ENCODE results near the gene IZUMO4.

The IZUMO4 gene

DNA sequence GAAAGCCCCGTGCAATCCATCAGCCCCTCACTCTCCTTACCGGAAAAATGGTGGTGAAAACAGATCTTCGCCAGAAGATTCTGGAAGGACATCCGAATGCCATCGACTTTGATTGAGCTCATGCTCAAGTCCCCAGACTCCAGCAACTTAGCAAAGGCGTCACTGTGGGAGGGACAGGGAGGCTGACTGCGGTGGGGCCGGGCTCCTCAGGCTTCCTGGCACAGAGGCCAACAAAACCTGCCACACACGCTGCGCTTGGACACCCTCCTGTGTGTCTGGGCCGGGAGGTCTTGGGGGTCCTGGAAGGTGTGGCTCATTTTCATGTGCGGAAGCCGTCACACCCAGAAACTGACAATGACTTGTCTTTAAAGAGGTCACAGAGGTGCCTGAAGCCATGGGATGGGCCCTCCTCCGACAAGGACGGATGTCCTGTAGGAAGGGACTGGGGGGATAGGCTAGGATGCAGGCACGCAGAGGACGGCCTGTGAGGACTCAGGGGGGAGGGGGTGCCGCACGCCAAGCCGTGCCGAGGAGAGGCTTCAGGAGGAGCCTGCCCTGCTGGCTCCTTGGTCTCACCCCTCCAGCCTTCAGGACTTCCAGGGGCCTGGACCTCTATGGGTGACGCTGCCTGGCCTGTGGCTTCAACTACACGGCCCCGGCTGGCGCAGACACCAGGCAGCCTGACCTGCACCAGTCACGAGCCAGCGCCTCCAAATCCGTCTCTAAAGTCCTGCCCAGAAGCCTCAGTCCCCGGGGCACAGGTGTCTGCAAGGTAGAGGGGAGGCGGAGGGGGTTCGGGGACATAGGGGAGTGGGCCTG is 12.5 kb downstream of the IZUMO4 start:
- no peak for DNase-seq (ENCODE audit: low read depth)

DNA sequence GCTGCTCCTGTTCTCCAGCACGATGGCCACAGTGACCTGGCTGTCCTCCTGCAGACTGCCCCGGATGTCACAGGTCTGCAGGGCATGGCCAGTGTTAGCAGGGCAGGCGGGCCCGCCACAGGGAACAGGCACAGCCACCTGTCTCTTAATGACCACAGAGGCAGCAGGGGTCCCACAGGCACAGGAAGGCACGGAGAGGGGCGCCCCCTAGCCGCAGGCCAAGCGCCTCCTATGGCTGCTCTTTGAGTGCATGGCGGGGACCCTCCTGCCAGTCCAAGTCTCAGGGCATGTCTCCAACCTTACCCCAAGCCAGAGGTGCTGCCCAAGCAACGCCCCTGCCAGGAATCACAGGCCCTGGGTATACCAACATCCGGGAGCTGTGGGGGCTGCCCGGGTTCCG is 14.1 kb downstream of the IZUMO4 start:
- DNase-seq (ENCODE audit: low read depth), result no peak

DNA sequence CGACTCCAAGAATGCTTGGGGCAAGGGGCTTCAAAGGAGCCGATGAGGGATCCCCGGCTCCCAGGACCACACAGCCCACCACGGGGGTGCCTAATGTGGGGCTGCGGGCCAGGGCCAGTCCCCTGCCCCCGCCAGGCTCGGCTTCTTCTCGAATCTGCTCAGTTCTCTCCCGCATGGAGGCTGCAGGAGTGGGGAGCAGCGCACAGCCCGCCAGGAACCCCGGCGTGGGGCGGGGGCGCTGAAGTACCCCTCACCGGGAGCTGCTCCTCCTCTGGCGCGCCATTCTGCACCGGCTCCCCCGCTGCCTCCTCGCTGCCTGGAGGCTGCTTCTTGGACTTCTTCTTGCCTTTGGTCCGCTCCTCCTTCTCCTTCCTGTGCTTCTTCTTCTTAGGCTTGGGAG is 14.7 kb downstream of the IZUMO4 start:
- no peak for DNase-seq (ENCODE audit: low read depth)

DNA sequence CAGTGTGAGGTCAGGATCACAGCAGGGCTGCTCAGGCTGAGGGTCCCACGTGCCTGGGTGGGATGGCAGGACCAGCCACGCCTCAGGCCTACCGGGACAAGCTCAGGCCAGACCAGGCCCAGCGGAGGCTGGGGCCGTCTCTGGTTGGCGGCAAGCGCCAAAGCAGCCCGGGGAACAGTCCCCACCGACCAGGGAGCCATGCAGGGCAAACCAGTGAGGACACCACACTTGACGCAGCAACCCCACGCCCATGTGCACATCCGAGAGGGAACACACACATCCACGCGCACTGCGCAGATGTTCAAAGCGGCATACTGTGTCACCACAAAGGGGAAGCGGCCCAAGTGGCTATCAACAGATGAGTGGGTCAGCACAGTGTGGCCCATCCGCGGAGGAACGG is 15.2 kb downstream of the IZUMO4 start:
- DNase-seq (ENCODE audit: low read depth), result no peak

DNA sequence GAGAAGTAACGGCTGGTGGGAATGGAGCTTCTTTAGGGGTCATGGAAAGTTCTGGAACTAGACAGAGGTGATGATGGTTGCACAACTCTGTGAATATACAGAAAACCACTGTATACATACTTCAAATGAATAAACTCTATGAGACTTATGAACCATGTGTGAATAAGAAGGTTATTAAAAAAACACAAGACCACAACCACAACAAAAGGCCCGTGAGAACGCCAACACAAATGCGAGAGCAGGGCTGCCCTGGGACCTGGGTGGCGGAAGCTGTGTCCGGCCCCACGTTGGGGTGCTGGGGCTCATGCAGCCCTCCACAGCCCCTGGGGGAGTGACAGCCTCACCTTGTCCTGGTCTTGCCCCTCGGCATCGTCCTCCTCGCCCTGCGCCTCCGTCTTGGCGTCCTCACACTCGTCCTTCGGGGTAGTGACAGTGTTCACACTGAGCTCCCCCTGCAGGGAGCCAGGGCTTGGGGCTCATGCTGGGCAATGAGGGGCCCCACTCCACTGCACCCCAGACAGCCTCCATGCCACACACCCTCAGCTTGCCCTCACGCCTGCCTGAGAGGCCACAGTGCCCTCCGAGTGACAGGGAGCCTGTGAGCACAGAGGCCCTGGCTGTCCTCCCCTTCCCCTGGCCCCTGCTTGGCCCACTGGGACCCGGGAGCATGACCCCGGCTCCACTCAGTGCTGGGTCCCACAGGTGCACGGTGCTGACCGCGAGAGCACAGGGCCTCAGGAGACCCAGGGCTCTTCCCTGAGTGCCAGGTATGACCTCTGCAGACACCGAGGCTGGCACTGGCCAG is 16.0 kb downstream of the IZUMO4 start:
- DNase-seq (ENCODE audit: low read depth), result no peak

DNA sequence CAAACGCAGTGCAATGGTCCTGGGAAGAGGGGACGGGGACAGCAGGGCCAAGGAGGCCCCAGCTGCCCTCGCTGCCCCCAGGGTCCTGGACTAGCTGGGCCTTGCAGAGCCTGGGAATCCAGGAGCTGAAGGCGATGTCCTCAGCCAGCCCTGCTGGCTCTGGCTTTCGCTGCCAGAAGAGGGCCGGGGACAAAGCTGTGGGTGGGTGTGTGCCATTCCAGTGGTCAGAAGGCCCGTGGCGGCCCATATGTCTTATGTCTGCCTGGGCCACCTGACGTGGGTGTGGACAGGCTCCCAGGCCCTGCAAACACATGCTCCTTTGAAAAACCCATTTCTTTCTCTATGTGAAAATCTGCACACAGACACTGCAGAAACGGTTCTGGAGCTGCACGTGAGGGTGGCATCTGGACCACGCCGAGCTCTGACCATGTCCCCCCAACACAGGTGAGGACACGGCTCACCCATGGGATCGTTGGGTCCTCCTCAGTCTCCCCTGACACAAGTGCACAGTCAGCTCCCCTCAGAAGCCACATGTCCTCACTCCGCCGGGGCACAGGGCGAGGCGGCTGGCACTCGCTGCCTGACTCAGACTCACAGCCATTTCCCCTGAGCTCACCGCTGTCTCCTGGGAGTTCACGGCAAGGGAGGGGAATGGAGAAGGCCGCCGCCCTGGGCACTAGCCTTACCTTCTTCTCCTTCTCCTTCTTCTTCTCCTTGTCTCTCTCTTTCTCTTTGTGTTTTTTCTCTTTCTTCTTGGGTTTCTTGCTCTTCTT is 16.9 kb downstream of the IZUMO4 start:
- DNase-seq (ENCODE audit: low read depth), result no peak

DNA sequence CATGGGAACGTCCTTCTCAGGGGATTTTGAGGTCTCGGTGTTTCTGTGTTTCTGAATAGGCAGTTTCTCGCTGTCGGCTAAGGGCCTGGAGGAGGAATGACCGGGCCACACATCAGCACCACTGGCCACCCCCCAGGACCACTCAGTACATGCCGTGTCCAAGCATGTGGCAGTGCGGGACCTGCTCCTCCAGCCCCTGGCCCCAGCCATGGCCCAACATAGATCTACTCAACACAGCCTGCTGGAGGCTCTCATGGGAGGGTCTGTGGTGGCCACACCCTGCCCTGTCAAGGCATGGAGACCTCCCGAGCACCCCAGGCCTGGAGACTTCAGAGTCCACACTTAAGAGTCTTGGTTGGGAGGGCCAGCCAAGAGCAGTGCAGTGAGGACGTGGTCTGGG is 17.5 kb downstream of the IZUMO4 start:
- DNase-seq (ENCODE audit: low read depth), result no peak

DNA sequence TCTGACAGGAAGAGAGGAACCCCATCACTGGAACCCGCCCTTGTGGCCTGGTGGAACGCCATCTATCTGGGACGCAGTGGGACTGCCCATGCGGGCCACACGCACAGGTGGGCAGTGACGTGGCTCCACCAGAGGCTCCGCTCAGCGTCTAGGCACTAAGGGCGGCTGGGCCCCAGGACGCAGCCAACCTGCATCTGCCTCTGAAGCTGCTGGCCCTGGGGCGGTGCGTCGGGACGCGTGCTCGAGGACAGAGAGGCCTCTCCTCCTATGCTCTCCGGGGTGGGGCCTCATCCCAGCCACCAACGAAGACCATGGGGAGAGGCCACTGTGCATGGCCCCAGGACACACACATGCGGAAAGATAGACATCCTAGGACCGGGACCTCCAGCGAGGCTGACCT is 18.1 kb downstream of the IZUMO4 start:
- DNase-seq (ENCODE audit: low read depth), result no peak

DNA sequence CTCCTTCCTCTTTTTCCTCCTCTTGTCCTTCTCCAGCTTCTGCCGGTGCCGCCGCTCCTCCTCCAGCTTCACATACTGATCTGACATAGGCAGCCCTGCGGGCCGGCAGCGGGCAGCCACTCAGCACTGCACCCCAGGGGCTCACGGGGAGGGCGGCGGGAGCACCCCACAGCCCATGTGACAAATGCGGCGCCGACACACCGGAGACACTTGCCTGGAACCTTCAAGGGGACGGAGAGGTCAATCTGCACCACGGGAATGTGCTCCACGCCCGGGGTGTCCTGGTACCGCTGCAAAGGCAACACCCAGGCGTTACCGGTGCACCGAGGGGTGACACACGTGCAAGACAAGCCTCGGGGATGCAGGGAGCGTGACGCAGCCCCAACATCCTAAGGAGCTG is 18.6 kb downstream of the IZUMO4 start:
- DNase-seq (ENCODE audit: low read depth), result no peak

DNA sequence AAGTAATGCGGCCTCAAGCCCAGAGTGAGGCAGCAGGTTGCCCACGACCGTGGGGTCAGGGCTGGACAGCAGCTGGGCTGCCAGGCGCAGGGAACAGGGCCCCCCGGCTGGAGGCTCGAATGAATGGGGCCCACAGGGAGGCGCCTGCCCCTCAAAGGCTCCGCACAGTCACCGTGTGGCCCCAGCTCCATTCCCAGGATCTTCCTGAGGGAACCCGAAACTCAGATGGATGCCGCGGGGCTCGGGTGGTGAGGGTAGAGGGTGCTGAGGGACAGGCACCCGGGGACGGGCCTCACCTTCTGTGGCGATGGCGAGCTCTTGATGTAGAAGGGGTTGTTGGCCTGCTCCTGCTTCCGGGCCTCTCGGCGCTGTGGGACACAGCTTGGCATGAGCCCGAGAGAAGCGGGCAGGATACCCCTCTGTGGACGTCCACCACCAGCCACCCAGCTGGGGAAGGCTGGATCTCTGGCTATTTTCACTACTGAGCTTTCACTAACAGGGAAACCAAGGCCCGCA is 19.3 kb downstream of the IZUMO4 start:
- no peak for DNase-seq (ENCODE audit: low read depth)

DNA sequence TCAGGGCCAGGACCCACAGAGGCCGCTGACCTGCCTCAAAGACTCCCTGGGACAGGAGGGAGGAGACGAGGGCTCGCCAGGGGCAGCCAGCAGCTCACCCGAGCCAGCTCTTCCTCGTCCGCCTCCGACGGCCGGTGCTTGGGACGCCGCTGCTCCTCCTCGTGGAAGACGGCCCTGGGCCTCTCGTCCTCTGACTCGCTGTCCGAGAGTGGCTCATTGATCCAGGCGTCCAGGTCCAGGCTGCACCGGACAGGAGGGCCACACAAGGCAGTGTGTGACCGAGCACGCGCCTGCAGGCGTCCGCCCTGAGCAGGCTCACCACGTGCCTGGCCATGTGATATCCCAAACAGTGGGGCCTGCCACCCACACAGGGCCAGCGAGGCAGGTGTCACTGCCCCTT is 19.8 kb downstream of the IZUMO4 start:
- no peak for DNase-seq (ENCODE audit: low read depth)

DNA sequence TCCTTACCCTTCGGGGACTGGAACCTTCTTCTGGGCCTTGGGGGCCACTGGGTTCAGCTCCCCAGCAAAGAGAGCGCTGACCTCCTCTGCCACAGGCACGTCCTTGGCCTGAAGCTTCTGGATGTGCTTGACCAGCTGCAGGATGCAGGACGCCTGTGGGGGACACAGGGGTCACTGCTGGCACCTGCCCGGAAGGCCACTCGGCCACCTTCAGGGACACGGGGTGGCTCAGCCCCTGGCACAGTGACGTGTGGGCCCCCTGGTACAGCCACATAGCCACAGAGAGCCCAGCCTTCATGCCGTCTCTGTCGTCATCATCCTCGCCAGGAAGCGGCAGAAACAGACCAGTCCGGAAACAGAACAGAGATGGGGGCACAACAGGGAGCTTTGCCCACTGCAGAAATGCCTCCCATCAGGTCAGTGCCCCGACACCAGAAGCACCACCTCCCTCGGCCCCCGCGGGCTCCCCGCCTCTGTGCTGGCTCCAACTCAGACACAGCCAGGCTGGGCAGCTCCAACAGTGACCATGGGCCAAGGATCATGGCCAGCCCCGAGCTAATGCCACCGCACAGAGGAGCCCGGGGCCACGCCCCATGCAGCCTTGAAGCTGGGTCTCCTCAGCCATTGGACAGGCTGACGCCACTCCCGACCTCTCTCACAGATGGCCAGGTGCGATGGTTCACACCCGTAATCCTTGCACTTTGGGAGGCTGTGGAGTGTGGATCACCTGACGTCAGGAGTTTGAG is 20.7 kb downstream of the IZUMO4 start:
- DNase-seq (ENCODE audit: low read depth), result no peak

DNA sequence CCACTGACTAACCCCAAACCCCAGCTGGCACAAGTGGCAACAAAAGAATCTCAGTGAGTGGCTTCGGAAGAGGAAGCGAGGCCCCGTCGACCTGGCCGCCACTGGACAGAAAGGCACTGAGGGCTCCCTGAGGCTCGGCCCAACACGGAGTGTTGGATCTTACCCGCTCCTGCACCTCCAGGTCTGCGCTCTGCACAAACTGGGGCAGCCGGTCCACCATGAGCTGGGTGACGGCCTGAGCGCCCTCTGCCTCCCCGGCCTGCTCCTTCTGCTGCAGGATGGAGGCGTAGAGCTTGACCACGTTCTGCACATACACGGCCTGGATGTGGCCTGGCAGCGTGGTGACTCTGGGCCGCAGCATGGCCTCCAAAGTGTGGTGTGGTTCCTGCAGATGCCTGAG is 21.7 kb downstream of the IZUMO4 start:
- DNase-seq (ENCODE audit: low read depth), result no peak

DNA sequence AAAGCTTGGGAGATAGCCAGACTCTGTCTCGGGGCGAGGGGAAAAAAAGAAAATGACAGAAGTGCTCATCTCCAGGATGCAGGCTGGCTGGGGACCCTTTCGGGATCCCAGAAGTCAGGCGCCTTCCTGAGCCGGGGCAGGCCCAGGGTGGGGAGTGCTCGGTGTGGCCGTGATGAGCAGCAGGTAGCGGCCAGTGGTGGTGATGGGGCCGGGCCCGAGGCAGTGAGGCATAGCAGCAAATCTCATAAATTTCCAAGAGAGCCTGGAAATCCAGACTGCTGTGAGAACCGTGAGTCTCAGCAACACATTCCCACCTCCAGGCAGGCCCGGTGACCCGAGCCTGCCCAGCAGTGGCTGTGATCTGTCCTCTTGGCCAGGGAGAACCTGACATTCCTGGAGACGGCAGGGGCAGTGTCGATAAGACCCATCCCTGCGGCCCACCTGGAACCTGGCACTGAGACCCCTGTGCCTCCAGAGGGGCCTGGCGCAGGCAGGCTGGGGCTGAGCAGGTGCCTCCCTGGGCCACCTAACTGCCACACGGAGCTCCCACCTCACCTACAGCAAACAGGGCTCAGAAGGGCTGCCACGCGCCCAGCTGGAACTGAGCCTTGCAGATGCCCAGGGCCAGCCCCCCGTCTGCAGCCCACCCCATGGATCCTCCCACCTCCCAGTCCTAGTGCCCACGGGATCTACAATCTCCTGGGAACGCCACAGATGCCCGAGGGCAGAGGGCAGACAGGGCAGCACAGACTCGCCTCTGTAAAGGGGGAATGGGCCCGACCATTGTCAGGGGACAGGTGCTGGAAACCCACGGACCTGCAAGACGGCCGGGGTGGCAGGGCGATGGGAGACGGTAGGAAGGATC is 23.4 kb downstream of the IZUMO4 start:
- no peak for DNase-seq (ENCODE audit: low read depth)

DNA sequence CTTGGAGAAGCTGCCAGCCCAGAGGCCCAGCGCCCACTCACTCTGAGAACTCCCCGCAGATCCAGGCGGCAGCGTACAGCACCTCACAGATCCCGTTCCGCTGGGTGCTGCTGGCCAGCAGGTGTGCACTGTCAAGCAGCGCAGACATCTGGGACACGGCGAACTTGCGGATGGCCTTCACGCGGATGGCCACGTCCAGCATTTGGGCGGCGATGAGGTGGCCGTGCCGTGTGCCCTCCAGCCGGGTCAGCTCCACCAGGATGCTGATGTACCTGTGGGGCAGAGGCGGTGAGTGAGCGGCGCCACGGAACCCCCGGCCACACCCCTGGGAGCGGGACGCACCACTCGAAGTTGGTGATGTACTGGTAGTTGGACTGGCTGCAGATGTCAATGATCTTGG is 24.1 kb downstream of the IZUMO4 start:
- DNase-seq (ENCODE audit: low read depth), result no peak

DNA sequence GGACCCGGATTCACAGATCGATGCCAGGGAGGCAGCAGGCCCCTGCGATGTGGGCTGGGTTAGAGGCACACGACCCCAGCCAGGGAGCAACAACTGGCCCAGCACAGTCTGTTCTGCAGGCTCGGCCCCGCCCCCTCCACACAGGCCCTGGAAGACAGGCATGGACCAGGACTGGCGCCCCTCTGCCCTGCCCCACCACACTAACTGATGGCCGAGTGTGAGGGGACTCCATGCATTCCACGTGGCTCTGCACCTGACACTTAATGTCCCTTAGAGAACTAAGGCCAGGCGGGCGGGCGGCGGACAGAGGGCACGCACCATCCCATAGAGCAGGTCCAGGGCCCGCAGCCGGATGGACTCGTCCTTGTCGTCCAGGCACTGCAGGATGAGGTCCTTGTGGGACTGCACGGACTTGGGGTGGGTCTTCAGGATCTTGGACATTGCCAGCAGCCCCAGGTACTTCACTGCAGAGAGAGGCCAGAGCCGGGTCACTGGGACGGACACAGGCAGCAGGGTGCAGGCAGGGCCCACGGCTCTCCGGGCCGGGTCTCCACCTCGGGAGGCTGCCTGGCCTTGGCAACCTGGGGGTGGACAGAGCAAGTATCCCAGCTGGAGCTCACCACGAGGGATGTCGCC is 24.8 kb downstream of the IZUMO4 start:
- DNase-seq (ENCODE audit: low read depth), result no peak

DNA sequence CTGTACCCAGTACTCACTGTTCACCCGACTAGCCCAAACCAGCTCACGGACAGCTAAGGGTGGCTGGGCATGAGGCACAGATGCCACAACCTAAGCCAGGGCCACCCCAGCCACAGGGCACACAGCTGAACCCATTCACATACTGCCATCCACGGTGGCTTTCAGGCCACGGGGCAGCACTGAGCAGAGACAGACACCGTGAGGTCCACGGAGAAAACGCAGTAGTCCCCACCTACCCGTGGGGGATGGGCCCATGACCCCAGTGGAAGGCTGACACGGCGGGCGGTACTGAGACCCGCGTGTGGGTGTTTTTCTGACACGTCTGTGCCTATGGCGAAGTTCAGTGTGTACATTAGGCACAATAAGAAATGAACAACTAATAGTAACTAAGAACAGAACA is 25.5 kb downstream of the IZUMO4 start:
- no peak for DNase-seq (ENCODE audit: low read depth)

DNA sequence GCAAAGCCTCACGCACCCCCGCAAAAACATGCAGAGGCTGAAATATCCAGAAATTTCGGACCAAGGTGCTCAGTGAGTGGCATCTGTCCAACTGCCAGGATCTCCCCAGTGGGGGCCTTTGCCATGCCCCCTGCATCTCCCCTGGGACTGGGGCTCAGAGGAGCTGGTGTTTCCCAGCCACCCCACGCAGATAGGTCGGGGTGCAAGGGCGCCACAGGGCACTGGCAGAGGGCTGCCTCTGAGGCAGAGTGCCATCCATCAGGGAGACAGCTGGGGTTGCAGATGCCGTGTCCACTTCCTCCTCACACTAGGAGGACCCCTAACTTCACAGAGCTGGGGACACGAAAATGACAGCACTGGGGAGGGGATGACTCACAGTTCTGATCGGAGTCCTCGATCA is 26.3 kb downstream of the IZUMO4 start:
- DNase-seq (ENCODE audit: low read depth), result no peak

DNA sequence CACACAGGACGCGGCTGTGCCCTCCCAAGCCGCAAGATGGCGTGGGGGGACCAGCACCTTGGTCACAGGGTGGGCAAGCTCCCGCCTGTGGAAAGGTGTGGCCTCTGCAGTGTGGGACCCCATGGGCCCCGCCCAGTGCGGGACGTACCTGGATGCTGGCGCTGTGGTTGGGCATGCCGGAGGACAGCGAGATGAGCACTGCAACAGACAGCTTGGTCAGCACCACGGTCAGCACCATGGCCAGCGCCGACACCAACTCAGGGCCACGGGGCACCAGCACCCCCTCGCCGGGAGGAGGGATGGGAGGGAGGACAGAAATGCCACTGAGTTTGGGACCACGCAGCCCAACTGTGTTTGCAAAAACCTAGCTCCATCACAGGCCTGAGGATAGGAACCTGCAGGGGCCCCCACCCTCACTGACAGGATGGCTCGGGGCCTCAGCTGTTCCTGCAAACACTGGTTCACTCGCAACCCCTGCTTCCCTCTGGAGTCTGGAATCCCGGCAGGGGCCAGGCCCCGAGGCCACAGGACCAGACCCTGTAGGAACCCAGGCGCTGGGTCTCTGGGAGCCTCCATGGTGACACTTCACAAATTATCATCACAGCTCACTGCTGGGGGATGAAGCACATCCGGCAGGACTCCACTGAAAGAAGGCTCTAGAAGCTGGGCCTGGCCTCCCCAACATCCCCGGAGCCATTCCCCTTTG is 27.1 kb downstream of the IZUMO4 start:
- no peak for DNase-seq (ENCODE audit: low read depth)
